Lower lobe of right lung (tissue), 2 donors: ENCODE results near the gene ELL. TPM values are rescaled to one million over a fixed set of nuclear protein-coding genes. Genes with fewer than 3 reads are reported as not detected.

Experiments
- ATAC-seq, 2 donors: fragments of 200-7000 bp; cut with Tn5 transposase; one replicate each; pipeline ENCODE4 v1.9.1; 2020 to 2022; ENCODE audit warnings: mild to moderate bottlenecking in 2 of 2, moderate library complexity in 2 of 2
- DNase-seq: peaks from one replicate; pipeline ENCODE4 v3.0.0-alpha.2; 2020
- H3K27ac ChIP-seq: fragments of 200-600 bp; one replicate; pipeline ENCODE4 v1.8.0; 2022
- H3K27me3 ChIP-seq: fragments of 200-600 bp; one replicate; pipeline ENCODE4 v1.8.0; 2022; ENCODE audit warnings: low read depth
- H3K36me3 ChIP-seq: fragments of 200-600 bp; one replicate; pipeline ENCODE4 v1.8.0; 2022; ENCODE audit warnings: mild to moderate bottlenecking
- H3K4me1 ChIP-seq: fragments of 200-600 bp; one replicate; pipeline ENCODE4 v1.8.0; 2022
- H3K4me3 ChIP-seq: fragments of 200-600 bp; one replicate; pipeline ENCODE4 v1.8.0; 2022; ENCODE audit warnings: mild to moderate bottlenecking
- H3K9me3 ChIP-seq: fragments of 200-600 bp; one replicate; pipeline ENCODE4 v1.8.0; 2022
- intact Hi-C: fragments of 100-400 bp; cut with DNase I; formaldehyde crosslinking; loops from one replicate; pipeline ENCODE4 v1.11.0; 2022
- total RNA-seq: library from RNA; stranded (reverse); fragmentation: NEBNext Ultra II Directional; extraction: Animal tissue kit (Norgen Biotek cat#: 25700); gene quantifications from one replicate; pipeline ENCODE4 v1.2.1, GENCODE V29; 2021
- TF ChIP-seq, protein P1 (sequence below): fragments of 200-600 bp; IDR thresholded peaks from one replicate; pipeline ENCODE4 v1.8.0; 2022; ENCODE audit warnings: antibody characterized with exemption, mild to moderate bottlenecking
- donor health status: DM: no; HTN: yes; CAD: no; lungs with severe emphysema.

Gene ELL
- total RNA-seq, 1 donor from 2014 or later, result 19.7 TPM

DNA sequence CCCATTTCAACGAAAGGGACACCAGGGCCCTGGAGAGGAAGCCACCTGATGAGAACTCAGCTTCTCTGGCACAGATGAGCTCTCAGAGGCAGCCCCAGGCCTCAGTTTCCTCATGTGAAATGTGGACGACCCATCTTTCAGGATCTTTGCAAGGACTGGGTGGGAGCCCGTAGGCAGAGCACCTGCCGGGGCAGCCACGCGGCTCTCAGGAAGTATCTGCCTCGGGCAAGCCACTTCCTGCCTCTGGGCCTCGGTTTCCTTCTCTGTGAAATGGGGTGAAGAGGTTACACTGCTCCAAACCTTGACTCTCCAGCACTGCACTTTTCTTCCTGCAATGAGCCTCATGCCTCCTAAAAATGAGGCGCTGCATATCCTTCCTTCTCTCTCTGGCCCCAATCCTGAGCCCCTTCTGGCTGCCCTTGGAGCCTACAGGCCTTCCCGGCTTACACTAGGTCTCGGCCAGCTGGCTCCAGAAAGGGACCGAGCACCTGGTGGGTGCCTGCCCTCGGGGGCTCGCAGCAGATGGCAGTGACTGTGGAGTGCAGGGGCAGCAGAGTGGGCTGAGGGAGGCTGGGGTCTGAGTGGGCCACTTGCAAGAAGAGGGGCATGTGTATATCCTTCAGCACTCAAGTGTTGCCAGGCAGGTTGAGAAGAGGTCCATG lies 99.2 kb downstream of the ELL start:
- no peak overlapping the region for H3K27ac ChIP-seq
- DNase-seq, result peak; percentile 39
- no peaks in the 10 kb centered on the region for H3K27me3 ChIP-seq
- TF ChIP-seq, protein P1, sequence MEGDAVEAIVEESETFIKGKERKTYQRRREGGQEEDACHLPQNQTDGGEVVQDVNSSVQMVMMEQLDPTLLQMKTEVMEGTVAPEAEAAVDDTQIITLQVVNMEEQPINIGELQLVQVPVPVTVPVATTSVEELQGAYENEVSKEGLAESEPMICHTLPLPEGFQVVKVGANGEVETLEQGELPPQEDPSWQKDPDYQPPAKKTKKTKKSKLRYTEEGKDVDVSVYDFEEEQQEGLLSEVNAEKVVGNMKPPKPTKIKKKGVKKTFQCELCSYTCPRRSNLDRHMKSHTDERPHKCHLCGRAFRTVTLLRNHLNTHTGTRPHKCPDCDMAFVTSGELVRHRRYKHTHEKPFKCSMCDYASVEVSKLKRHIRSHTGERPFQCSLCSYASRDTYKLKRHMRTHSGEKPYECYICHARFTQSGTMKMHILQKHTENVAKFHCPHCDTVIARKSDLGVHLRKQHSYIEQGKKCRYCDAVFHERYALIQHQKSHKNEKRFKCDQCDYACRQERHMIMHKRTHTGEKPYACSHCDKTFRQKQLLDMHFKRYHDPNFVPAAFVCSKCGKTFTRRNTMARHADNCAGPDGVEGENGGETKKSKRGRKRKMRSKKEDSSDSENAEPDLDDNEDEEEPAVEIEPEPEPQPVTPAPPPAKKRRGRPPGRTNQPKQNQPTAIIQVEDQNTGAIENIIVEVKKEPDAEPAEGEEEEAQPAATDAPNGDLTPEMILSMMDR, result no peak
- no peaks in the 10 kb centered on the region for H3K36me3 ChIP-seq
- ATAC-seq, result no peak
- no peak overlapping the region for H3K4me3 ChIP-seq
- H3K4me1 ChIP-seq, result peaks cover 66% of the 10 kb centered on the region
- no peaks in the 10 kb centered on the region for H3K9me3 ChIP-seq
- intact Hi-C loops, result no loop called here

DNA sequence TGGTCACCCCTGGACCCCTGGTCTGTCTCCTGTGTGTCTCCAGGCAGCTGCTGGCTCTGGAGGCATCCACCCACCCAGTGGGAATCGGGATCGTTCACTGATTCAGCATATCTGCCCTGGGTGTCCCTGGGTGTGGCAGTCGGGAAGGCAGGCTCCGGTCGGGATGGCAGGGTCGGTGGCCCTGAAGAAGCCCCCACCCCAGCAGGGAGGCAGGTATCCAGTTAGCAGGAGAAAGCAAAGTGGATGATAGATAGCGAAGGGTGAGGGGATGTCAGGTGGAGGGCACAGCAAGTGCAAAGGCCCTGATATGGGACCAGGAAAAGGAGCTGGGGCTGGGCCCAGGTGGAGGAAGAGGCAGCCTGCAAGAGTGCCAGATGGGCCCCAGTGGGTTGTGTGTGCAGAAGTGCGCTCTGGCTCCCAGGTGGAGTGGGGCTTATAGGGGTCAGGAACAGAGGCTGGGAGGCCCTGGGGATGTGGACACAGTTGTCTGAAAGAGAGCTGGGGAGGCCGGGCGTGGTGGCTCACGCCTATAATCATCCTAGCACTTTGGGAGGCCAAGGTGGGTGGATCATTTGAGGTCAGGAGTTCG lies 100.4 kb downstream of the ELL start:
- Histone ChIP-seq H3K4me3 (no peak overlapping the region), H3K4me1 (peaks cover 74% of the 10 kb centered on the region), H3K36me3 (no peaks in the 10 kb centered on the region), H3K27me3 (no peaks in the 10 kb centered on the region), H3K9me3 (no peaks in the 10 kb centered on the region), H3K27ac (no peak overlapping the region)
- ATAC-seq (no peak), DNase-seq (peak; percentile 43)
- intact Hi-C loops, result no loop called here
- TF ChIP-seq, protein P1, result no peak

DNA sequence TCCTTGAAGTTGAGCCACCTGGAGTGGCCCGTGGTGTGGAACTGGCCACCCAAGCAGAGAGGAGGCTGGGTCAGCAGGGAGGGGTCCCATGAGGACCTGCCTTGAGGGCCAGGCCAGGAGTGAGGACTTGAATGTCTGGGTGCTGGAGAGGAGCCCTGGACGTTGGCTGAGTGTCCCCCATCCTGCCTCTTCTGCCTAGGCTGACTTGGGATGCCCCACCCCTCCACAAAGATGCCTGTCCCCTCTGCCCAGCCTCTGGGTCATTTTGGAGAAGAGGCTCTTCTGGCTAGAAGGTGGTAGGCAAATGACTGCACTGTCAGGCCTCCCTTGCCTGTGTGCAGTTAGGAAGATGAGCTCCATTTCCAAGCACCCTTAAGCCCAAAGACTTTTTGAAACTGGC lies 100.9 kb downstream of the ELL start:
- TF ChIP-seq, protein P1, result no peak
- ATAC-seq (no peak), DNase-seq (peak; percentile 41)
- Histone ChIP-seq H3K36me3 (no peaks in the 10 kb centered on the region), H3K27ac (no peak overlapping the region), H3K9me3 (no peaks in the 10 kb centered on the region), H3K4me3 (peak overlapping the region; percentile 80), H3K4me1 (peaks cover 74% of the 10 kb centered on the region), H3K27me3 (no peaks in the 10 kb centered on the region)
- intact Hi-C loops, result no loop called here

DNA sequence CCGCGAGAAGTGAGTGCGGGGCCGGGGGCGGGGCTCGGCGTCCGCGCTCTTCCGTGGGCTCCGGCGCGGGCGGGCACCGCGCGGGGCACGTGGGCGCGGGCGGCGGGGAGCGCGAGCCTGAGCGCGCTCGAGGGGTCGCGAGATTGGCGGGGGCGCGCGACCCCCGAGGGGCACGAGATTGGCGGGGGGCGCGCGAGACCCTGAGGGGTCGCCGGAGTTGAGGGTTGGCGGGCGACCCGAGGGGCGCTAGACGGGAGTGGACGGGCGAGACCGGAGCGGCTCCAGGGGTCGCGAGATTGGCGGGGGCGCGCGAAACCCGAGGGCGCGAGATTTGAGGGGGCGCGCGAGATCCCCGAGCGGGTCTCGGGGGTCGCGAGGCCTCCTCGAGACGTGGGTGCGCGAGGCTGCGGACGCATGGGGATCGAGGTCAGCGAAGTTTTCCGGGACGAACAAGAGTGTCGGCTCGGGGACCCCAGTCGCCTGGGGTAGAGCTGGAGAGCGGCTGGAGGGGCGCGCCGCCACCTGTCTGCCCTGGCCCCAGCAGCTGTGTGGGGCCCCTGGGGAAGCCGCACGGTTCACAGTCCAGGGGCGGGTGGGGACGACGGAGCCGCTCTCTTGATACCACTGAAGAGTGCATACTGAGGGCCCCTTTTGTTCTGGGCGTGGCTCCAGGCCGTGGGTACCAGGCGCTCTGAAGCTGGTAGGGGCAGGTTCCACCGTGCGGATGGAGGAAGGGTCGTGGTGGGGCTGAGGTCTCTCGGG lies 102.0 kb downstream of the ELL start:
- Histone ChIP-seq H3K4me1 (peaks cover 74% of the 10 kb centered on the region), H3K4me3 (peak overlapping the region; percentile 80)
- intact Hi-C loops, result no loop called here

DNA sequence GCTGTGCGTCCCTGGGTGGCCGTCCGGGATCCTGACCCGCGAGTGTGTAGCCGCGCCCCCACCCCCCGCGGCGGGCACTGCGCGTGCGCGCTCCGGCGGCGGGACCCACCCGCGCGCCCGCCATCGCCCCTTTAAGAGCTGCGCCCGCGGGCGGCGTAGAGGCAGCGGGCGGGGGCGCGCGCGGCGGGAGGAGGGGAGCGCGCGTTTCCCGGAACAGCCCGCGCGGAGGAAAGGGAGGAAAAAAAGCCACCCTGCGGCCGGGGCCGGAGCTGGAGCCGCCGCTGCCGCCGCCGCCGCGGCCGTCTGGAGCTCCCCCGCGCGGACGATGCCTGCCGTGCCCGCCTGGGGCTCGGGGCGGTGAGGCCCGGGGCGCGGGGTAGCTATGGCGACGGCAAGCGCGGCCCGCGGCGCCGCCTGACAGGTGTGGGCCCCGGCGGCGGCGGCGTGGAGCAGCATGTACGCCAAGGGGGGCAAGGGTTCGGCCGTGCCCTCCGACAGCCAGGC lies 102.6 kb downstream of the ELL start, which contains the start of gene SSBP4:
TSS of gene SSBP4 (plus strand) at position 204 of the 504 bp plus-strand sequence. CDS start at position 455, 251 bp downstream.
- TF ChIP-seq, protein P1, result peak; percentile 44
- H3K4me1 ChIP-seq, result peaks cover 80% of the 10 kb centered on the region
- intact Hi-C loops, result no loop called here
- H3K9me3 ChIP-seq, result no peaks in the 10 kb centered on the region
- peak within 1 kb of the TSS; percentile 97 for H3K27ac ChIP-seq
- DNase-seq, result peak; percentile 80
- ATAC-seq, result peak; percentile 51 to 60
- H3K27me3 ChIP-seq, result no peaks in the 10 kb centered on the region
- H3K4me3 ChIP-seq, result peak within 1 kb of the TSS; percentile 80
- H3K36me3 ChIP-seq, result no peaks in the 10 kb centered on the region

More for the DNA sequence above, 102.0 kb downstream of the ELL start:
- no peaks in the 10 kb centered on the region for H3K9me3 ChIP-seq
- TF ChIP-seq, protein P1, result no peak
- DNase-seq (peak; percentile 66), ATAC-seq (no peak)
- no peaks in the 10 kb centered on the region for H3K36me3 ChIP-seq
- no peaks in the 10 kb centered on the region for H3K27me3 ChIP-seq
- peak overlapping the region; percentile 97 for H3K27ac ChIP-seq
